Endodermal cell (in vitro differentiated cells): ENCODE data around the gene ARHGAP26. TPM values are rescaled to one million over a fixed set of nuclear protein-coding genes. Genes with fewer than 3 reads are reported as not detected.

Experiments
- DNase-seq: peaks from one replicate; pipeline ENCODE4 v3.0.0-alpha.2; 2017
- H3K27ac ChIP-seq: 2 replicates; pipeline ENCODE4 v1.5.1; 2013; ENCODE audit warnings: mild to moderate bottlenecking, low read depth, low read length, moderate library complexity
- H3K27me3 ChIP-seq: 2 replicates; pipeline ENCODE4 v1.6.1; 2013; ENCODE audit warnings: mild to moderate bottlenecking, low read length, moderate library complexity; ENCODE audit not compliant: insufficient read depth, control insufficient read depth, poor library complexity, severe bottlenecking
- H3K36me3 ChIP-seq: 2 replicates; pipeline ENCODE4 v1.7.0; 2013; ENCODE audit warnings: mild to moderate bottlenecking, low read length, moderate library complexity; ENCODE audit not compliant: control insufficient read depth, insufficient read depth
- H3K4me1 ChIP-seq: one replicate; pipeline ENCODE4 v1.7.0; 2013; ENCODE audit warnings: low read length; ENCODE audit not compliant: control insufficient read depth, insufficient read depth
- H3K4me3 ChIP-seq: 2 replicates; pipeline ENCODE4 v1.5.1; 2013; ENCODE audit warnings: mild to moderate bottlenecking, low read length, moderate library complexity
- H3K9ac ChIP-seq: 2 replicates; pipeline ENCODE4 v1.6.1; 2013; ENCODE audit warnings: mild to moderate bottlenecking, low read length, moderate library complexity; ENCODE audit not compliant: poor library complexity, severe bottlenecking; ENCODE audit errors: extremely low read depth
- H3K9me3 ChIP-seq: 2 replicates; pipeline ENCODE4 v1.6.1; 2013; ENCODE audit warnings: mild to moderate bottlenecking, low read length, moderate library complexity; ENCODE audit not compliant: control insufficient read depth
- H3K27ac Mint-ChIP-seq: 2 replicates; pipeline ENCODE4 v1.8.0; 2020; ENCODE audit warnings: mixed read lengths
- H3K27me3 Mint-ChIP-seq: 2 replicates; pipeline ENCODE4 v1.8.0; 2021; ENCODE audit warnings: mild to moderate bottlenecking, mixed read lengths; ENCODE audit not compliant: insufficient read depth
- H3K36me3 Mint-ChIP-seq: 2 replicates; pipeline ENCODE4 v1.8.0; 2020; ENCODE audit warnings: low read depth, mixed read lengths
- H3K4me1 Mint-ChIP-seq: 2 replicates; pipeline ENCODE4 v1.8.0; 2020; ENCODE audit warnings: mixed read lengths
- H3K4me3 Mint-ChIP-seq: 2 replicates; pipeline ENCODE4 v1.8.0; 2020; ENCODE audit warnings: mild to moderate bottlenecking, moderate library complexity, mixed read lengths
- H3K9me3 Mint-ChIP-seq: 2 replicates; pipeline ENCODE4 v1.8.0; 2020; ENCODE audit warnings: mild to moderate bottlenecking, mixed read lengths
- WGBS, 2 experiments: methylation state at CpG; one replicate each; pipeline versions ENCODE4 v1.1.5 to v1.1.7; 2013; ENCODE audit warnings: missing lambda C conversion rate in 2 of 2, mixed read lengths in 1 of 2; ENCODE audit not compliant: insufficient coverage in 1 of 2, insufficient read length in 1 of 2; 5-methylcytosine and 5-hydroxymethylcytosine counted together
- total RNA-seq, 2 donors: library from RNA; stranded (reverse); fragmentation: NEBNext Ultra II Directional in 1 of 2; extraction: Animal tissue kit (Norgen Biotek cat#: 25700) in 1 of 2; gene quantifications; 2 replicates in 1 of 2; 3 replicates in 1 of 2; pipeline ENCODE4 v1.2.1, GENCODE V29; 2021
- TF ChIP-seq, protein P1 (sequence below): fragments of 200-600 bp; sonication (generic); conservative IDR thresholded peaks from 2 replicates; pipeline ENCODE4 v1.5.0; 2021; ENCODE audit warnings: antibody characterized with exemption, mild to moderate bottlenecking

Gene ARHGAP26
- total RNA-seq, 2 donors from 2014 or later = 49.2 to 60.5 TPM

DNA sequence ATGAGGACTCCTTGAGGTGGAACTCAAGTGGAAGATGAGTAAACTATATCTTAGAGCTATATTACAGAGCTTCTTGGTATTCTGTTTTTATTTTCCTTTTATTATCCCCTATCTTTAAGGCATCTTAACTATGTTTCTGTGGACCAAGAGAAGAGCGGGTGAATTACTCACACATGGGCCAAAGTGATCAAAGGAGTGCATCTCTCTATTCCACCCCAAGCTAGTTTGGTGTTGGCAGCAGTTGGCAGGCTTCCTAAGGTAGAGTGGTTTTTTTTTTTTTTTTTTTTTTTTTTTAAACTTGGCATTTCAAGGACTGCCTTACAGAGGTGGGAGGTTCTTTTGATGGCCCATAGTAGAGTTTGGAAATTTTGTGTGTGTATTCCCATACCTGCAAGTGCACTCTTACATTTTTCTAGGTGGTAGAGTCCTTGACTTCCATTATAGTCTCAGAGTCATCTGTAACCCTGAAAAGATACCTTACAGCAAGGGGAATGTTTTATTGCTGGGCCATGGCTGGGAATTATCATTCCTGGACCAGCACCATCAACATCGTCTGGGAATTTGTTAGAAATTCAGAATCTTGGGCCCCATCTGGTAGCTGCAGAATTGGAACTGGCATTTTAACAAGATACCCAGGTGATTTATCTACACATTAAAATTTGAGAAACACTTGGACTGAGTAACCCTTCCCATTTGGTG is 51.0 kb downstream of the ARHGAP26 start:
- H3K9me3 ChIP-seq = no peaks in the 10 kb centered on the region
- no peak overlapping the region for H3K9ac ChIP-seq
- H3K4me3 ChIP-seq = no peak overlapping the region
- H3K4me1 Mint-ChIP-seq = peaks cover 62% of the 10 kb centered on the region
- WGBS, 2 experiments = 100% methylated on average over 2 of the region's 2 CpGs
- H3K4me1 ChIP-seq = peaks cover 5% of the 10 kb centered on the region
- no peak overlapping the region for H3K27ac Mint-ChIP-seq
- TF ChIP-seq, protein P1, sequence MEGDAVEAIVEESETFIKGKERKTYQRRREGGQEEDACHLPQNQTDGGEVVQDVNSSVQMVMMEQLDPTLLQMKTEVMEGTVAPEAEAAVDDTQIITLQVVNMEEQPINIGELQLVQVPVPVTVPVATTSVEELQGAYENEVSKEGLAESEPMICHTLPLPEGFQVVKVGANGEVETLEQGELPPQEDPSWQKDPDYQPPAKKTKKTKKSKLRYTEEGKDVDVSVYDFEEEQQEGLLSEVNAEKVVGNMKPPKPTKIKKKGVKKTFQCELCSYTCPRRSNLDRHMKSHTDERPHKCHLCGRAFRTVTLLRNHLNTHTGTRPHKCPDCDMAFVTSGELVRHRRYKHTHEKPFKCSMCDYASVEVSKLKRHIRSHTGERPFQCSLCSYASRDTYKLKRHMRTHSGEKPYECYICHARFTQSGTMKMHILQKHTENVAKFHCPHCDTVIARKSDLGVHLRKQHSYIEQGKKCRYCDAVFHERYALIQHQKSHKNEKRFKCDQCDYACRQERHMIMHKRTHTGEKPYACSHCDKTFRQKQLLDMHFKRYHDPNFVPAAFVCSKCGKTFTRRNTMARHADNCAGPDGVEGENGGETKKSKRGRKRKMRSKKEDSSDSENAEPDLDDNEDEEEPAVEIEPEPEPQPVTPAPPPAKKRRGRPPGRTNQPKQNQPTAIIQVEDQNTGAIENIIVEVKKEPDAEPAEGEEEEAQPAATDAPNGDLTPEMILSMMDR = no peak
- H3K27ac ChIP-seq = no peak overlapping the region
- no peaks in the 10 kb centered on the region for H3K36me3 ChIP-seq
- no peaks in the 10 kb centered on the region for H3K27me3 Mint-ChIP-seq
- no peaks in the 10 kb centered on the region for H3K27me3 ChIP-seq
- DNase-seq = no peak
- H3K4me3 Mint-ChIP-seq = no peak overlapping the region
- no peaks in the 10 kb centered on the region for H3K9me3 Mint-ChIP-seq
- H3K36me3 Mint-ChIP-seq = no peaks in the 10 kb centered on the region

DNA sequence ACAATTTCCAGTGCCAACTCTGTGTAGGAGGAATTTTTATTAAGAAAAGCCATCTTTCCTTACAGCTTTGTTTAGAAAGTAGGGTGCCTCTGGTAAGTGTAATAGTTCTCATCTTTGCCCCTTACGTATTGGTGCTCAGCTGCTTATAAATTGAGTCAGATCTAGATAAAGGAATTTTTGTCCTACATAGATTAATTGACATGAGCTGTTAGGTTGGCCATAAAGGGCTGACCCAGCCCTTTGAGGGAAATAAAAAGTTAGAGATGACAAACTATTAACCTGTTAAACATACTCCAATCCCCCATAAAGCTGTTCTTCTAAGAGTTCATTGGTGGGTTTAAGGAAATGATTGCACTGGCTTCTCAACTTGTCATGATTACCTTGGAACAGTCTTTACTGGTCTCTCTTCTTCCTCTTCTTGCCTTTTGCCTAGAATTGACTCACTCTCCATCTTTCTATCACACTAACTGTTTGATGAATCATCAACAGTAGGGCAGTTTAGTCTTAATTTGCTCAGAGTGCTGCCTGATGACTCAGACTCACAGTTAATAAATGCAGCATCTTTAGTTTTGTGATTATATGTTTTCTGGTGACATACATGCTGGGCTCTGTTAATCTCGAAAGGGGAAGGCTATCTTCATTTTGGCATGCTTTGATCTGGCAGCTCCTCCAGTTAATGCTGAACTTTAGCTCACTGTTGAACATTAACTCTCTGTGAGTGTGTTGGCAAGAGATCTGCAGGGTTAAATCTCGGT is 51.7 kb downstream of the ARHGAP26 start:
- TF ChIP-seq, protein P1 = no peak
- H3K27me3 Mint-ChIP-seq = no peaks in the 10 kb centered on the region
- Histone ChIP-seq H3K36me3 (no peaks in the 10 kb centered on the region), H3K9me3 (no peaks in the 10 kb centered on the region), H3K9ac (no peak overlapping the region), H3K27me3 (no peaks in the 10 kb centered on the region), H3K4me3 (no peak overlapping the region), H3K4me1 (peaks cover 5% of the 10 kb centered on the region), H3K27ac (no peak overlapping the region)
- no peak overlapping the region for H3K4me3 Mint-ChIP-seq
- H3K4me1 Mint-ChIP-seq = peaks cover 62% of the 10 kb centered on the region
- no peak for DNase-seq
- no peaks in the 10 kb centered on the region for H3K36me3 Mint-ChIP-seq
- H3K27ac Mint-ChIP-seq = no peak overlapping the region
- H3K9me3 Mint-ChIP-seq = no peaks in the 10 kb centered on the region
- 88 to 94% methylated on average over 1 to 2 of the region's 3 CpGs for WGBS, 2 experiments

DNA sequence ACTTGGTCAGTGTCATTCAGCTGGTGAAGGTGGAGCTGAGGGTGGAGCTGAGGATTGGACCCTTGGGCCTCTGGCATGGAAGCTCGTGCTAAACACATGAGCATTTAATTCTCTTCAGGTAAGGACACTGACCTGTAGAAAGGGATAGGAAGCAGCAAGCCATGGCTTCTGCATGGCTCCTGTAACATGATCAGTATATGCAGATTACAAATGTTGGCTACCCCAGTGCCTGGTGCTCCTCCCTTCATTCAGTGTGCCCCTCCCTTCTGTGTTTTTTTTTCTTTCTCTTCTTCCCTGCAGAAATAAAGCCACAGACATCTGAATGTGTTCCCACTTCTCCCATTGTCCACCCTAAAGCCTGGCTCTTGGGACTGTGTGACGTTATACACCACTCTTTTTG is 52.9 kb downstream of the ARHGAP26 start:
- DNase-seq = no peak
- no peaks in the 10 kb centered on the region for H3K36me3 Mint-ChIP-seq
- TF ChIP-seq, protein P1 = no peak
- Histone ChIP-seq H3K36me3 (no peaks in the 10 kb centered on the region), H3K4me3 (no peak overlapping the region), H3K27me3 (no peaks in the 10 kb centered on the region), H3K9ac (no peak overlapping the region), H3K4me1 (peaks cover 12% of the 10 kb centered on the region), H3K27ac (no peak overlapping the region), H3K9me3 (no peaks in the 10 kb centered on the region)
- no peak overlapping the region for H3K27ac Mint-ChIP-seq
- WGBS, 2 experiments = 78 to 83% methylated on average over 2 of the region's 2 CpGs
- no peaks in the 10 kb centered on the region for H3K27me3 Mint-ChIP-seq
- H3K4me1 Mint-ChIP-seq = peaks cover 65% of the 10 kb centered on the region
- no peak overlapping the region for H3K4me3 Mint-ChIP-seq
- H3K9me3 Mint-ChIP-seq = no peaks in the 10 kb centered on the region
